Limb (tissue), 2 donors: ENCODE results near the gene ZNF93.
A peak's percentile ranks its signal among the peaks of the same experiment; 100 is the strongest.
"Not testable (repeated sequence)": the region's sequence is repeated elsewhere in the genome, so short reads cannot be mapped to it uniquely, and the experiment has no call there.

Source experiments
- DNase-seq, 2 donors: peaks; one replicate each; pipeline ENCODE4 v3.0.0-alpha.2; 2016; ENCODE audit errors: extremely low spot score in 2 of 2

The ZNF93 gene

DNA sequence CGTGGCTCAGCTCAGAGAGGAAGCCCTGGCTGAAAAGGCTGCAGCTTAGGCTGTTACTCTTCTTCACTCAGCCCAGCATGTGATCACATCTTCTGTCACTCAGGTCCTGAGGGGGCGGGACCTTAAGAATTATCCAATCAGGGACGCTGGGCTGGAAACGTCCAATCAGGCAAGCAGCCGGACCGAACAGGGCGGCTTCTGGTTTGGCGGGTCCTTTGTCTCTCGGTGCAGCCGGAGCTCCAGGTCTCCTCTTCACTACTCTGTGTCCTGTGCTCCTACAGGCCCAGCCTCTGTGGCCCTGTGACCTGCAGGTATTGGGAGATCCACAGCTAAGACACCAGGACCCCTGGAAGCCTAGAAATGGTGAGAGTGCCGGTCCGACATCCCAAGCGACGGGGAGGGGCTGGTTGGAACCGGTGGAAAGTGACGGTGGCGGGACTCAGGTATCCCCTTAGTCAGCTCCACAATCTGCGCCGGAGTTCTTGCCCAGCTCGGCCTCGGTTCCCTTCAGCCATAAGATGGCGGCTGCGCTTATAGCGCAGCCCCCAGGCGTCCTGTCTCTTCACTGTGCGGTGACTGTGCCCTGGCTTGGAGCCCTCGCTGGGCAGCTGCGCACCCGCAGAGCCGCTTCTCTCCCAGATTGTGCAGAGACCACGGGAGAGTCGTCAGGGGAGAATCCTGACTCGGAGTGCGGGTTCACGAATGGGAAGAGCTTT, at the start of gene ZNF93:
ZNF93 (plus strand) TSS at position 218 of the 716 bp plus-strand sequence; CDS start at position 361, 143 bp downstream.
- peak; percentile 93 to 96 for DNase-seq

DNA sequence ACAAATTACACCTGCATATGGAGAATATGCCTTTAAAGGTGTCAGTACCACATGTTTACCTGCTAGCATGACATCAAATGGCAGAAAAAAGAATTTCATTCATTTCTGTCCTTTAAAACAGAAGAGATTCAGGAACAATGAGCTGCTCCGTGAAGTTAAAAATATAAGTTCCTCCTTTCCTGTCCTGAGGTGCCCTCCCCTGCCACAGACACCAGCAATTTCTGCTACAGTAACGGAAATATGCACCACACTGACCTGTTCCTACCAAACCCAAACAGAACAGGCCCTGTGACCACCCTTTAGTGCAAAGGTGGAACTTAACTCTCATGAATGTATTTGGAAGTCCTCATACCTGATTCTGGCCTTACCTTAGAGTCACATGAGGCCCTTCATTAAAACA, 49.0 kb upstream of the ZNF93 start:
- DNase-seq = not testable (repeated sequence)

DNA sequence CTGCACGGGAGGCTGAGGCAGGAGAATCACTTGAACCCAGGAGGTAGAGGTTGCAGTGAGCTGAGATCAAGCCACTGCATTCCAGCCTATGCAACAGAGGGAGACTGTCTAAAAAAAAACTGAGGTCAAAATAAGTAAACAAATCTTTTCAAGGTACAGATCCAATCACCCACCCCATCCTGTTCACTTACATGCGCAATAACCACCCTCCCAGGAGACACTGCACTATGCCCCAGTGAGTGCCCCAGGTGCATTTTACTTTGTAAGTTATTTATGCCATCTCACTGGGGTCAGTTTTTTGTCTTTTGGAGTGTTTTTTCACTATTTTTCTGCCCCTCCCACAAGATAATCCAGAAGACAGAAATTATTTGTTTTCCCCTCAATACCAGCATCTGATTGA, 42.0 kb upstream of the ZNF93 start:
- no peak for DNase-seq

DNA sequence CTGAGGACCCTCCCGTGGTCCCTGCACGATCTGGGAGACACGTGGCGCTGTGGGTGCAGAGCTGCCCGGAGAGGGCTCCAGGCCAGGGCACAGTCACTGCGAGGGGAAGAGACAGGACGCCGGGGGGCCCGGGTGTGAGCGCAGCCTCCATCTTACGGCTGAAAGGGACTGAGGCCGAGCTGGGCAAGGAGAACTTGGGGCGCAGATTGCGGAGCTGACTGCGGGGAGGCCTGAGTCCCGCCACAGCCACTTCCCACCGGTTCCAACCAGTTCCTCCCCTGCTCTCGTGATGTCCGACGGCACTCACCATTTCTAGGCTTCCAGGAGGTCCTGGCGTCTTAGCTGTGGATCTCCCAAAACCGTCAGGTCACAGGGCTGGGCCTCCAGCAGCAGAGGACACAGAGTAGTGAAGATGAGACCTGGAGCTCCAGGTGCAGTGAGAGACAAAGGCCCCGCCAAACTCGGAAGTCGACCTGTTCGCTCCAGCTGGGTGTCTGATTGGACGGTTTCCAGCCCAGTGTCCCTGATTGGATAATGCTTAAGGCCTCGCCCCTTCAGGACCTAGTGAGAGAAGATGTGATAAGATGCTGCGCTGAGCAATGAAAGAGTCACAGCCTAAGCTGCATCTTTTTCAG, 39.9 kb upstream of the ZNF93 start:
- DNase-seq = peak; percentile 63 to 70

DNA sequence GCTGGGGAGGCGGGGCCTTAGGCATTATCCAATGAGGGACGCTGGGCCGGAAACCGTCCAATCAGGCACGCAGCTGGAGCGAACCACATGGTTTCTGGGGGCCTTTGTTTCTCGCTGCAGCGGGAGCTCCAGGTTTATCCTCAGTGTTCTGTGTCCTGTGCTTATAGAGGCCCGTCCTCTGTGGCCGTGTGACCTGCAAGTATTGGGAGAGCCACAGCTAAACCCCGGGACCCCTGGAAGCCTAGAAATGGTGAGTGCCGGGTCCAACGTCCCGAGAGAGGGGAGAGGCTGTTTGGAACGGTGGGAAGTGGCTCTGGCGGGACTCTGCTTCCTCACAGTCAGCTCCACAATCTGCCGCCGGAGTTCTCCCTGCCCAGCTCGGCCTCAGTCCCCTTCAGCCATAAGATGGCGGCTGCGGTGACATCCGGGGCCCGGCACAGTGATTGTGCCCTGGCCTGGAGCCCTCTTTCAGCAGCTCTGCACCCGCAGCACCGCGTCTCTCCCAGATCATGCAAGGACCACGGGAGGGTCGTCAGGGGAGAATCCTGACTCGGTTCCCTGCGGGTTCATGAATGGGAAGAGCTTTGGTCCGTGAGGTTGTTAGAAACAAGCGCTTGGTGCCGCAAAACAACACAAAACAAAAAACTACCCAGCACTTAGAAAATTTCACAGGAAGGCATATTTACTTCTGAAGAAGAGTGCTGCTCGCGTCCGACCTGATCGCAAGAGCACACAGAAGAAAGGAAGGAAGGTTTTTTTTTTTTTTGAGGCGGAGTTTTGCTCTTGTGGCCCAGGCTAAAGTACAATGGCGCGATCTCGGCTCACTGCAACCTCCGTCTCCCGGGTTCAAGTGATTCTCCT, 34.8 kb upstream of the ZNF93 start, which contains the start of gene ZNF253:
ZNF253 (plus strand) TSS at position 133 of the 861 bp plus-strand sequence; CDS start at position 248, 115 bp downstream.
- DNase-seq = peak; percentile 96 to 97

DNA sequence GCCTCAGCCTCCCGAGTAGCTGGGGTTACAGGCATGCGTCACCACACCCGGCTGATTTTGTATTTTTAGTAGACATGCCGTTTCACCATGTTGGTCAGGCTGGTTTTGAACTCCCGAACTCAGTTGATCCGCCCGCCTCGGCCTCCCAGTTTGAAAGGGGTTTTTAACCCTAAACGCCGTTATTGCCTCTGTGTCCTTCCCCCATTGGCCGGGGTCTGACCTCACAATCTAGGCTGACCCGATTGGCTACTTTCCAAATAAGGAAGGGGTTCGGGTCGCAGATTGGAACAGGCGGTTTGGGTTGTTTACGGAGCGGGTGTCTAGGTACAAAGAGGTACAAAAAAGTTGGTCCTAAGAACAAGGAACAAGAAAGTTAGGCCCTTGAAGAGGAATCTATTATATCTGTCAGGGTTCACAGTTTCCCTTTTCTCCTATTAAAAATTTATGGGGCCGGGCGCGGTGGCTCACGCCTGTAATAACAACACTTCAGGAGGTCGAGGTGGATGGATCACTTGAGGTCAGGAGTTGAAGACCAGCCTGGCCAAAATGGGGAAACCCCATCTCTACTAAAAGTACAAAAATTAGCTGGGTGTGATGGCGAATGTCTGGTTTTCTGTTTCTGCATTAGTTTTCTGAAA, 34.0 kb upstream of the ZNF93 start:
- peak in 1 of 2 donors; percentile 44 for DNase-seq

DNA sequence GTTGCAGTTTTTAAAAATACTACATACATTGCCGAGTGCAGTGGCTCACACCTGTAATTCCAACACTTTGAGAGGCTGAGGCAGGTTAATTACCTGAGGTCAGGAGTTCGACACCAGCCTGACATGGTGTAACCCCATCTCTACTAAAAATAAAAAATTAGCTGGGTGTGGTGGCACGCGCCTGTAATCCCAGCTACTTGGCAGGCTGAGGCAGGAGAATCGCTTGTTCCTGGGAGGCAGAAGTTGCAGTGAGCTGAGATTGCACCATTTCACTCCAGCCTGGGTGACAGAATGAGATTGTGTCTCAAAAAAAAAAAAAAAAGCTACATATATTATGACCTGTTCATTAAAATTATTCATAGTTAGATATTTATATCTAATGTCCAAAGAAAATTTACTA, 30.7 kb upstream of the ZNF93 start:
- DNase-seq = not testable (repeated sequence)

DNA sequence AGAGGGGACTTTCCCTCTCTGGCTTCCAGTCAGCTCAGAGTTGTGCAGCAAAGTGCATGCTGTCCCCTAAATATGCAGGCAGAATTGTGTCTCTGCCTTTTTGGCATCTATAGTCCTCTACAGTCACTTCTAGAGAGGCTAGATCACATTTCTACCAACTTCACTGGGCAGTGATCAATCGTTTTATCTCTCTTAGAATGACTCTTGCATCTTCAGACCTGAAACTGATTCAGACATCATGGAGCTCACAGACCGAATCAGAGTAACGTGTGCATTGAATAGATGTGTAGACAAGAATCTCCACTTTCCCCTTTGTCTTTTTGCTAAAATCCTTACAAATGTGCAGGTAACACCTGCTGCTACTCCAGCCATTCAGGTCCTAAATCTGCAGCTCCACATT, 28.8 kb upstream of the ZNF93 start:
- DNase-seq = no peak

DNA sequence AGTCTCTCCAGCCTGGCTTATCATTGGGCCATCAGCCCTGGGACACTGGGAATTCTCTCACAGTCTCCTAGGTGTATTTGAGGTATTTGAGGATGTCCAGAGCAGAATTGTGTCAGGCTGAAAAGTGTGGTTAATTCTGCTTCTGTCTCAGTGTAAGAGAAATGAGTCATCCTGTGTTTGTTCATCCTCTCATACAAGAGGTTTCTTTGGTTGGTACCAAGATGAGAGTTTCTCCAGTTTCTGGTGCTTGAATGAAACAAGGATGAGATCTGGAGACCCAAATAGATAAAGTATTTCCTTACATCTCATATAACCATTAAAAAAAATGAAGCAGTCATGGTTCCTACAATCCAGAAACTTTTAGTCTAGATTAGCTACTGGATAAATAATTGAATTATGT, 27.4 kb upstream of the ZNF93 start:
- DNase-seq = no peak

DNA sequence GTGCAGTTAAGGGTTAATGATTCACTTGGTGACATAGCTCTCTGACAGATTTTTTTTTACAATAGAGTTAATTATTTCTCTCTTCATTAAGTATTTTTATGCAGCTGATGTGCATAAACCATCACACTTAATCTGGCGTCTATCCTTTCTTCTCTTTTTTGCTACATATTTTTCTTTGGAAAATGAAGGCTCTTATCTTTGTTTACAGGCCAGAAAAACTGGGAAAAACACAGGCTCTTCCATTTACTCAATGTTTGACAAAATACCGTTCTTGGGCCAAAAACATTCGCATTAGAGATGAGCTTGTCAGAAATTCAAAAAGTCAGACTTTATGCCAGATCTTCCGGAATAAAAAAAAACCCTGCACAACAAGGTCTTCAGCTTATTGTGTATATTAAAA, 23.0 kb upstream of the ZNF93 start:
- no peak for DNase-seq

DNA sequence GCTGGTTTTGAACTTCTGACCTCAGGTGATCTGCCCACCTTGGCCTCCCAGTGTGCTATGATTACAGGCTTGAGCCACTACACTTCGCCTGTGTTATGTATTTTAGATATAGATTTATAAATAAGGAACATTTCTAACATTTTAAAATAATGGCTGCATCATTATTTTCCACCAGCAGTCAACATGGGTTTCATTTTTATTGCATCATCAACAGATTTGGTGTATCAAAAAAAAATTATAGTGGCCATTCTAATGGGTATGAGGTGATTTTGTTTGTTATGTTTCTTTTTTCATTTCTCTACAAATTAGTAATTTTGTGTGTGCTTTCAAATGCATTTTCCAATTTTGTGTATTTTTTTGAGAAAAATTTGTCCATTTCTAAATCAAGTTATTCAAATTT, 16.2 kb upstream of the ZNF93 start:
- DNase-seq = no peak

DNA sequence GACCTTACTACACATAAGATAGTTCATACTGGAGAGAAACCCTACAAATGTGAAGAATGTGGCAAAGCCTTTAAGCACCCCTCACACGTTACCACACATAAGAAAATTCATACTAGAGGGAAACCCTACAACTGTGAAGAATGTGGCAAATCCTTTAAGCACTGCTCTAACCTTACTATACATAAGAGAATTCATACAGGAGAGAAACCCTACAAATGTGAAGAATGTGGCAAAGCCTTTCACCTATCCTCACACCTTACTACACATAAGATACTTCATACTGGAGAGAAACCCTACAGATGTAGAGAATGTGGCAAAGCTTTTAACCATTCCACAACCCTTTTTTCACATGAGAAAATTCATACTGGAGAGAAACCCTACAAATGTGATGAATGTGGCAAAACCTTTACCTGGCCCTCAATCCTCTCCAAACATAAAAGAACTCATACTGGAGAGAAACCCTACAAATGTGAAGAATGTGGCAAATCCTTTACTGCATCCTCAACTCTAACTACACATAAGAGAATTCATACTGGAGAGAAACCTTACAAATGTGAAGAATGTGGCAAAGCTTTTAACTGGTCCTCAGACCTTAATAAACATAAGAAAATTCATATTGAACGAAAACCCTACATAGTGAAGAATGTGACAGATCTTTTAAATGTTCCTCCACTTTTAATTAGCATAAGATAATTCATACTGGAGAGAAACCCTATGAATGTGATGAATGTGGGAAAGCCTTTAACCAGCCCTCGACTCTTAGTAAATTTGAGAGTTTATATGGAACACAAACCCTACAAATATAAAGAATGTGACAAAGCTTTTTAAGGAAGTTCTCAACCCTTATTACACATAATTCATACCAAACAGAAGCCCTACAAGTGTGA, 8.4 kb upstream of the ZNF93 start:
- not testable (repeated sequence) for DNase-seq

DNA sequence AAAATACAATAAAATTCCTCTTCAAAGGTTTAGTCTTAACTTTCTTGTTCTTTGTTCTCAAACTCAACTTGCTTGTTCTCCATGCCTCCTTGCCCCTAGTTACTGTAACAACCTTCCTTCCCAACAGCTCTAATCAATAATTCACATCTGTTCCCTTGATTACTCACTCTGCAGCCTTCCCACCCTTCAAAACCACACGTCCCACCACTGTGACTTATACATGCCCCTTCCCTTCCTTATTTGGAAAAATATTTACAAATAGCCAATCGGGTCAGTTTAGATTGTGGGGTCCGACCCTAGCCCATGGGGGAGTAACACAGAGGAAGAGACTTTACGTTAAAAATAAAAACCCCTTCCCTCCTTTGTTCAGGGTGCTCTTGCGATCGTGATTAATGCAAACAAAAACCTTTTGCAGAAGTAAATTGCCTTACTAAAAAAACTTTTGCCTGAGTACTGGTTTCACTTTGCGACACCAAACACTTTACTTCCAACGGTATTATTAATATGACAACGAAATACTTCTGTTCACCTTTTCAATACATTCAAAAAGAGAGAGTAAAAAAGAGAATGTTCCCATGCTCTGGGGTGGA, 512 bp upstream of the ZNF93 start:
- peak; percentile 34 to 59 for DNase-seq

DNA sequence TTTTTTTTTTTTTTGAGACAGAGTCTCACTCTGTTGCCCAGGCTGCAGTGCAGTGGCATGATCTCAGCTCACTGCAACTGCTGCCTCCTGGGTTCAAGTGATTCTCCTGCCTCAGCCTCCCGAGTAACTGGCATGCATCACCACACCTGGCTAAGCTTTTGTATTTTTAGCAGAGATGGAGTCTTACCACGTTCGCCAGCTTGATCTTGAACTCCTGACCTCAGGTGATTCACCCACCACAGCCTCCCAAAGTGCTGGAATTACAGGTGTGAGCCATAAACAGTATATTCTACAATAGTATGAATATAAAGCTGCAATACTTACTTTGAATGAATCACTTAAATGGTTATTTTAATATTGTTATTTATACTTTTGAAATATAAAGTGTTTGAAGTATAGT, 6.8 kb downstream of the ZNF93 start:
- DNase-seq = not testable (repeated sequence)

DNA sequence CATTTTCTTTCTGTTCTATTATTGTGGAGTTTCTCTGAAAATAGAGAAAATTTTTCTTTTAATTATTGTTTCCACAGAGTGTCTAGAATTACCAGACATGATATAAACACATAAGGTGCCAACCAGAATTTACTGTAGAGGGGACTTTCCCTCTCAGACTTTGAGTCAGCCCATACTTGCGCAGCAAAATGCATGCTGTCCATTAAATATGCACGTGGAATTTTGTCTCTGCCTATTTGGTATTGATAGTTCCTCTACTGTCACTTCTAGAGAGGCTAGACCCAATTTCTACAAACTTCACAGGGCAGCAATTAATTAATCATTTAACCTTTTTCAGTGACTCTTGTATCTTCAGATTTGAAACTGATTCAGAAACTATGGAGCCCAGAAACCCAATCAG, 8.9 kb downstream of the ZNF93 start:
- no peak for DNase-seq

DNA sequence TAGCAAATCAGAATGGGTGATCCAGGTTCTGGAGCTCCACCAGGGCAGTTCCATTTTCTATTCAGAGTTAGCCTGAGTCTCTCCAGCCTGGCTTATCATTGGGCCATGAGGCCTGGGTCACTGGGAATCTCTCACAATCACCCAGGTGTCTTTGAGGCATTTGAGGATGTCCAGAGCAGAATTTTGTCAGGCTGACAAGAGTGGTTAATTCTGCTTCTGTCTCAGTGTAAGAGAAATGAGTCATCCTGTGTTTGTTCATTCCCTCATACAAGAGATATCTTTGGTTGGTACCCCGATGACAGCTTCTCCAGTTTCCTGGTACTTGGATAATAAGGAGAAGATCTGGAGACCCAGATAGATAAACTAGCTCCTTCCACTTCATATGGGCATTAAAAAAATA, 10.4 kb downstream of the ZNF93 start:
- DNase-seq = no peak

DNA sequence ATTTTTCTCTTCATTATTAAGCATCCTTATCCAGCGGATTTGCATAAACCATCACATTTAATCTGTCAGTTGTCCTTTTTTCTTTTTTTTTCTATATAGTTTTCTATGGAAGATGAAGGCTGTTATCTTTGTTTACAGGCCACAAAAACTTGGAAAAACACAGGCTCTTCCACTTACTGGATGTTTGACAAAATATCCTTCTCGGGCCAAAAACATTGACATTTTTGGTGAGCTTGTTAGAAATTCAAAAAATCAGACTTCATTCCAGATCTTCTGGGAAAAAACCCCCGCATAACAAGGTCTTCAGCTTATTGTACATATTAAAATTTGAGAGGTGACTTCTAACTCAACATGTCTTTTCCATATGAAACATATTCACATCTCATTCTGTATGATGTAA, 13.8 kb downstream of the ZNF93 start:
- no peak for DNase-seq

DNA sequence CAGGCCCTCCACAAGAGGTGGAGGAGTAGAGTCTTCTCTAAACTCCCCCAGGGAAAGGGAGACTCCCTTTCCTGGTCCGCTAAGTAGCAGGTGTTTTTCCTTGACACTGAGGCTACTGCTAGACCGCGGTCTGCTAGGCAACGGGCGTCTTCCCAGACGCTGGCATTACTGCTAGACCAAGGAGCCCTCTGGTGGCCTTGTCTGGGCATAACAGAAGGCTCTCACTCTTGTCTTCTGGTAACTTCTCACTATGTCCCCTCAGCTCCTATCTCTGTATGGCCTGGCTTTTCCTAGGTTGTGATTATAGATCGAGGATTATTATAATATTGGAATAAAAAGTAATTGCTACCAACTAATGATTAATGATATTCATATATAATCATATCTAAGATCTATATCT, 29.7 kb downstream of the ZNF93 start:
- DNase-seq = not testable (repeated sequence)

DNA sequence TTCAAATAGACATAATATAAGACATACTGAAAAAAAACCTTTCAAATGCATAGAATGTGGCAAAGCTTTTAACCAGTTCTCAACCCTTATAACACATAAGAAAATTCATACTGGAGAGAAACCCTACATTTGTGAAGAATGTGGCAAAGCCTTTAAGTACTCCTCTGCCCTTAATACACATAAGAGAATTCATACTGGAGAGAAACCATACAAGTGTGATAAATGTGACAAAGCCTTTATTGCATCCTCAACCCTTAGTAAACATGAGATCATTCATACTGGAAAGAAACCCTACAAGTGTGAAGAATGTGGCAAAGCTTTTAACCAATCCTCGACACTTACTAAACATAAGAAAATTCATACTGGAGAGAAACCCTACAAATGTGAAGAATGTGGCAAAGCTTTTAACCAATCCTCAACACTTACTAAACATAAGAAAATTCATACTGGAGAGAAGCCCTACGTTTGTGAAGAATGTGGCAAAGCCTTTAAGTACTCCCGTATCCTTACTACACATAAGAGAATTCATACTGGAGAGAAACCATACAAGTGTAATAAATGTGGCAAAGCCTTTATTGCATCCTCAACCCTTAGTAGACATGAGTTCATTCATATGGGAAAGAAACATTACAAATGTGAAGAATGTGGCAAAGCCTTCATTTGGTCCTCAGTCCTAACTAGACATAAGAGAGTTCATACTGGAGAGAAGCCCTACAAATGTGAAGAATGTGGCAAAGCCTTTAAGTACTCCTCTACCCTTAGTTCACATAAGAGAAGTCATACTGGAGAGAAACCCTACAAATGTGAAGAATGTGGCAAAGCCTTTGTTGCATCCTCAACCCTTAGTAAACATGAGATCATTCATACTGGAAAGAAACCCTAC, 32.9 kb downstream of the ZNF93 start:
- DNase-seq = not testable (repeated sequence)
